D721Med (cell line): ENCODE measurements around the gene ADAMTS12.

Source experiments
- DNase-seq: peaks from one replicate; pipeline ENCODE4 v3.0.0; 2011; ENCODE audit warnings: low spot score; ENCODE audit not compliant: insufficient read length
- FAIRE-seq: peaks from 2 replicates; lab custom pipeline; 2011; peaks lifted over from hg19 to GRCh38; lab: Jason Lieb, UNC
- TF ChIP-seq, protein P1 (sequence below): IDR thresholded peaks from 2 replicates; pipeline ENCODE4 v1.5.1; 2012; ENCODE audit warnings: mild to moderate bottlenecking, control low read depth; ENCODE audit not compliant: insufficient read depth; ENCODE audit errors: missing control alignments

ADAMTS12 gene

DNA sequence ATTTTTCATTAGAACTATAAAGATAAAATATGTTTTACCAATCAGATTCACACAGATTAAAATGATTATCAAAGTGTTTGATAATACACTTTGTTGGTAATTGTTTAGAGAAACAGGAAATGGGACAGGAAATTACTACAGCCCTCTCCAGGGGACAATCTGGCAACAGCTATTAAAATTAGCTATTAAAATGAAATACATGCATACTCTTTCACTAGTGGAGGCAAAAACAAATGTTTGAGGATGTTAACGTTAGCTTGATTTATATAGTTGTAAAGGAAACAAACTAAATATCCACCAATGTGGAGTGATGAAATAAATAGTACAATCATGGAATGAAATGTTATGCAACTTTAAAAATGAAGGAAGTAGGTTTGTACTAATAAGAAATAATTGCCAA, 397.3 kb downstream of the ADAMTS12 start:
- TF ChIP-seq, protein P1, sequence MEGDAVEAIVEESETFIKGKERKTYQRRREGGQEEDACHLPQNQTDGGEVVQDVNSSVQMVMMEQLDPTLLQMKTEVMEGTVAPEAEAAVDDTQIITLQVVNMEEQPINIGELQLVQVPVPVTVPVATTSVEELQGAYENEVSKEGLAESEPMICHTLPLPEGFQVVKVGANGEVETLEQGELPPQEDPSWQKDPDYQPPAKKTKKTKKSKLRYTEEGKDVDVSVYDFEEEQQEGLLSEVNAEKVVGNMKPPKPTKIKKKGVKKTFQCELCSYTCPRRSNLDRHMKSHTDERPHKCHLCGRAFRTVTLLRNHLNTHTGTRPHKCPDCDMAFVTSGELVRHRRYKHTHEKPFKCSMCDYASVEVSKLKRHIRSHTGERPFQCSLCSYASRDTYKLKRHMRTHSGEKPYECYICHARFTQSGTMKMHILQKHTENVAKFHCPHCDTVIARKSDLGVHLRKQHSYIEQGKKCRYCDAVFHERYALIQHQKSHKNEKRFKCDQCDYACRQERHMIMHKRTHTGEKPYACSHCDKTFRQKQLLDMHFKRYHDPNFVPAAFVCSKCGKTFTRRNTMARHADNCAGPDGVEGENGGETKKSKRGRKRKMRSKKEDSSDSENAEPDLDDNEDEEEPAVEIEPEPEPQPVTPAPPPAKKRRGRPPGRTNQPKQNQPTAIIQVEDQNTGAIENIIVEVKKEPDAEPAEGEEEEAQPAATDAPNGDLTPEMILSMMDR = no peak
- DNase-seq (no peak), FAIRE-seq (no peak)

DNA sequence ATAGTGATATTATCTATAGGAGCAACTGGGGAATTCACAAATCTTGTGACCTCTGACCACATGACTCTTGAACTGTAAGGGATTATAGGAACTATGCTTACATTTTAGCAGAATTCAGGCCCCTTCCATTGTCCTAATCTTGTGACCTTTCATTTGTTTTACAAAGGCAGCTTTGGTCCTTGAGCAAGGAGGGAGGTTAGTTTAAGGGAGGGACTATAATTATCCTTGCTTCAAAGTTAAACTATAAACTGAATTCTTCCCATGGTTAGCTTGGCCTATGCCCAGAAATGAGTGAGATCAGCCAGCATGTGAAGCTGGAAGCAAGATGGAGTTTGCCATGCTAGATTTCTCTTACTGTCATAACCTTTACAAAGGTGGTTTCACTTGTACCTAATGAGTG, 399.8 kb downstream of the ADAMTS12 start:
- no peak for FAIRE-seq
- TF ChIP-seq, protein P1 = no peak
- no peak for DNase-seq

DNA sequence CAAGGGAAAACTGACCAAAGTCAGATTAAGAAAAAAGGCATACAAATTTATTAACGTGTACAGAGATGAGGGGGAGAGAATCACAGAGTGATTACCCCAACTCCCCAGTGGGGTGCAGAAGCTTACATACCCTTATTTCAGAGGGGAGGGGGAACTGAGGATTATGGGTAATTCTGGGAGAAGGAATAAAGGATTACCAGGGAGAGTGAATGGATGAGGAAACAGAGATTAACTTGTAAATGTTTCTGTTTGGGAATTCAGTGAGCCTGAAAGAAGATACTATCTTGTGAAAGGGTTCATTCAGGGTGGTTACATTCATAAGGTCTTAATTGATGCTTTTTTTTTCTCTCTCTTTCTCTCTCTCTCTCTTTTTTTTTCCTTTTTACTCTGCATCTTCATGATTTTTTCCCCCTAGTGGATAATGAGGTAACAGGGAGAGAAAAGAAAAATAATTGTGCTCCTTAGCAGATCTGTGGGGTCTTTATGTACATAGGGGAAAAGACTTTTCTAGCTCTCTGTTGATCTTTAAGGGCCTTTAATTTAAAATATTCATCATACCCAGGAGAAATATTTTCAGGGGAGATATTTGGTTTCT, 401.6 kb downstream of the ADAMTS12 start:
- TF ChIP-seq, protein P1 = no peak
- FAIRE-seq (no peak), DNase-seq (no peak)

DNA sequence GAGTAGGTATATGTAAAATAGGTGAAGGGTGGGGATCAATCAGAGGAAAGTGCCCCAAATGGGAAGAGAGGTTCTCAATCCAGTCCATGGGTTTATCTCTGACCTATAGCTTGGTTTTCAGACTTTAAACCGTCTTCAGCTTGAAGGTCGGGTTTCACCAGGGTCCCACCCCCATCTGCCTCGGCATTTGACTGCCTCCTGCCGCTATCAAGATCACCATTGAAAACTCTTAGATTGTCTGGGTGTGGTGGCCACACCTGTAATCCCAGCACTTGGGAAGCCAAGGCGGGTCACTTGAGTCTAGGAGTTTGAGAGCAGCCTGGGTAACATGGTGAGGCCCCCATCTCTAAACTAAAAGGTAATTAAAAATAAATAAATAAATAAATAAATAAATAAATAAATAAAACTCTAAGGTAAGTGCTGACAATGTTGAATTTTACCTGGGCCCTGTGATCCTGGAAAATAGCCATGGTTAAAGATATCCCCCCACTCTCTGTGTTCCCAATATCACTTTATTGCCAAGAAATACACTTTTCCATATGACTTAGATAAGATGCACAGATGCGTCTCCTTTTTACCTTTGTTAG, 402.2 kb downstream of the ADAMTS12 start:
- DNase-seq (no peak), FAIRE-seq (no peak)
- TF ChIP-seq, protein P1 = no peak

DNA sequence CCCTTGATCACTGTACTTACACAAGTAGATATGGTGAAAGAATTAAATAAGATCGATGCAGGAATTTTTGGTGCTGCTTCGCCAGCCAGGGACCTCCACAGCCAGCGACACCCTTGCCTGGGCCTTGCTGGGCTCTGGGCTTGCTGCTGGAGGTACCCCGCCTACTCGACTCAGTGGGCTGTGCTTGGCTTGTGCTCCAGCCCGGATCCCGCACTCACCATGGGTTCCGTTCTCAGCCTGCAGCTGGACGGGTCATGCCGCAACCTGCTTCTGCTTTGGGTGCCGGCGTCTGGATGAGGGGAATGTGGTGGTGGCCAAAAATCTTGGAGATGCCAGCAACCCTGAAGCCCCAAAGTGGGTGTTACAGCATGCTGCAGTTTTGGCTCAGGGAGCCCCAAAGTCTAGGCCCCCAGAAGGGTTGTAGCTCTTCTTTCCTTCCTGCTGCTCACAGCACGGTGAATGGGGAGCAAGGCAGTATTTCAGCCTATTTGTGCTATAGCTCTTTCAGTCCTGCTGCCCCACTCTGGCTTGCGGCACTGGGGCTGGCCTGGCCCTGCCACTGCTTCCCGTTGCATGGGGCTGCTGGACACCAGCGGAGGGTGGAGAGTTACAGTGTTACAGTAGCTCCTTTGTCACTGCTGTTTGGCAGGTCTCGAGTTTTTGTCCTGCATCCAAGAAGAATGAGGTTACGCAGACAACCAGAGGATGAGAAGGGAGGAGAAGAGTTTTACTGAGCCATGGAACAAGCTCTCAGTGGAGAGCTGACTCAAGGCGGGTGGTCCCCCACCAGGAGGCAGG, 403.0 kb downstream of the ADAMTS12 start:
- DNase-seq (no peak), FAIRE-seq (no peak)
- TF ChIP-seq, protein P1 = no peak

DNA sequence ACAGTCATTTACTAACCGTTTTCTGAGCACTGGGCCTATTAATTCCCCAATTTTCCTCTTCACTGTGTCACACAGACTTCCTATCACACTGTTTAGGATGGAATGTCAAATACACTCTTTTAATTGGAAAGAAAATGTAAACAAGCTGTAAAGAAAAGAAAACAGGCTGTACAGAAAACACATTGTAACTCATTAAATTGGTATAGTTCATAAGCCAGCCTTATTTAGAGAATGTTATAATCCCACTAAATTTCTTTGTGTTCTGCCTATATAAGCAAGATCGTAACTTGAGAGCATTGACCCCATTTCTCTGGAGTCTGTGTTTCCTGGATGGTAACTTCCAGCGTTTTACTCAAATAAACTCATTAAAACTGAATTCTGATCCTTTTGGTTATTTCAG, 404.6 kb downstream of the ADAMTS12 start:
- TF ChIP-seq, protein P1 = no peak
- DNase-seq (no peak), FAIRE-seq (no peak)
